IMR-90 (cell line): ENCODE measurements around the gene MYDGF. TPM values are rescaled to one million over a fixed set of nuclear protein-coding genes. Genes with fewer than 3 reads are reported as not detected.

Experiments
- ATAC-seq: fragments of 200-7000 bp; cut with Tn5 transposase; 2 replicates; pipeline ENCODE4 v1.9.1; 2020; ENCODE audit warnings: low read depth, mild to moderate bottlenecking, moderate library complexity
- BruUV-seq: library from RNA; stranded (reverse); fragments of 400-500 nt; replicated peaks from 2 replicates; lab custom pipeline; 2021; lab: Mats Ljungman, UMichigan
- CTCF ChIA-PET: fragments of 300-600 bp; formaldehyde crosslinking; extraction: SDS; loops from one replicate; lab custom pipeline; 2021; ENCODE audit warnings: antibody characterized with exemption; lab: Yijun Ruan, JAX
- POLR2A ChIA-PET: fragments of 300-600 bp; sonication (Branson Sonifier 250); formaldehyde crosslinking; loops from one replicate; lab custom pipeline; 2022; ENCODE audit warnings: antibody characterized with exemption; ENCODE audit not compliant: unreplicated experiment; lab: Charles Lee
- DNase-seq: peaks from one replicate; pipeline ENCODE4 v3.0.0; 2013
- H2AFZ ChIP-seq: replicated peaks from 2 replicates; pipeline ENCODE3; 2013; ENCODE audit warnings: low read length, mild to moderate bottlenecking; ENCODE audit not compliant: poor library complexity
- H2AK5ac ChIP-seq: 2 replicates; pipeline ENCODE4 v1.6.1; 2013; ENCODE audit warnings: low read depth, low read length, inconsistent platforms
- H2AK9ac ChIP-seq: replicated peaks from 2 replicates; pipeline ENCODE3; 2013; ENCODE audit warnings: mild to moderate bottlenecking, low read depth, low read length, moderate library complexity; ENCODE audit not compliant: poor library complexity
- H2BK120ac ChIP-seq: 2 replicates; pipeline ENCODE4 v1.6.1; 2013; ENCODE audit warnings: low read depth, low read length, inconsistent platforms
- H2BK15ac ChIP-seq: 3 replicates; pipeline ENCODE4 v1.6.1; 2013; ENCODE audit warnings: low read depth, low read length, inconsistent platforms
- H2BK20ac ChIP-seq: 2 replicates; pipeline ENCODE4 v1.6.1; 2013; ENCODE audit warnings: low read depth, mild to moderate bottlenecking, inconsistent platforms, low read length, moderate library complexity
- H2BK5ac ChIP-seq: 2 replicates; pipeline ENCODE4 v1.6.1; 2013; ENCODE audit warnings: mild to moderate bottlenecking, low read depth, low read length, inconsistent platforms; ENCODE audit not compliant: poor library complexity, severe bottlenecking
- H3K14ac ChIP-seq: replicated peaks from 2 replicates; pipeline ENCODE4 v1.6.1; 2013; ENCODE audit warnings: low read depth, low read length, inconsistent platforms
- H3K18ac ChIP-seq: 2 replicates; pipeline ENCODE4 v1.6.1; 2013; ENCODE audit warnings: low read depth, low read length, control low read depth
- H3K23ac ChIP-seq: 2 replicates; pipeline ENCODE4 v1.6.1; 2013; ENCODE audit warnings: low read depth, low read length, inconsistent platforms
- H3K27ac ChIP-seq: 2 replicates; pipeline ENCODE4 v1.5.1; 2013; ENCODE audit warnings: mild to moderate bottlenecking, control low read depth, low read length; ENCODE audit not compliant: insufficient read depth
- H3K27me3 ChIP-seq: 2 replicates; pipeline ENCODE4 v1.6.1; 2013; ENCODE audit warnings: low read length; ENCODE audit not compliant: control insufficient read depth, insufficient read depth
- H3K36me3 ChIP-seq: 2 replicates; pipeline ENCODE4 v1.6.1; 2013; ENCODE audit warnings: low read length, mixed read lengths; ENCODE audit not compliant: control insufficient read depth, insufficient read depth
- H3K4ac ChIP-seq: 2 replicates; pipeline ENCODE4 v1.6.1; 2013; ENCODE audit warnings: low read depth, low read length, inconsistent platforms
- H3K4me1 ChIP-seq: 2 replicates; pipeline ENCODE4 v1.6.1; 2013; ENCODE audit warnings: low read length, mixed read lengths; ENCODE audit not compliant: control insufficient read depth, insufficient read depth
- H3K4me2 ChIP-seq: 2 replicates; pipeline ENCODE4 v1.6.1; 2013; ENCODE audit warnings: low read depth, mild to moderate bottlenecking, control low read depth, low read length, moderate library complexity
- H3K4me3 ChIP-seq: 2 replicates; pipeline ENCODE4 v1.5.1; 2013; ENCODE audit warnings: low read depth, mild to moderate bottlenecking, control low read depth, low read length, moderate library complexity; ENCODE audit not compliant: insufficient read depth
- H3K56ac ChIP-seq: 2 replicates; pipeline ENCODE4 v1.6.1; 2013; ENCODE audit warnings: low read length, inconsistent platforms; ENCODE audit not compliant: insufficient read depth; ENCODE audit errors: extremely low read depth
- H3K79me1 ChIP-seq, 2 experiments: 2 replicates each; pipeline ENCODE4 v1.6.1; 2013; ENCODE audit warnings: low read length in 2 of 2, inconsistent platforms in 1 of 2, low read depth in 1 of 2
- H3K9ac ChIP-seq: 2 replicates; pipeline ENCODE4 v1.6.1; 2013; ENCODE audit warnings: low read depth, low read length, control low read depth
- H3K9me1 ChIP-seq: 2 replicates; pipeline ENCODE4 v1.6.1; 2013; ENCODE audit warnings: low read length, inconsistent platforms; ENCODE audit not compliant: insufficient read depth
- H3K9me3 ChIP-seq: 2 replicates; pipeline ENCODE4 v1.6.1; 2013; ENCODE audit warnings: low read length; ENCODE audit not compliant: control insufficient read depth, insufficient read depth
- H4K20me1 ChIP-seq: 2 replicates; pipeline ENCODE4 v1.6.1; 2013; ENCODE audit warnings: low read length, inconsistent platforms; ENCODE audit not compliant: insufficient read depth
- H4K5ac ChIP-seq: 2 replicates; pipeline ENCODE4 v1.6.1; 2013; ENCODE audit warnings: mild to moderate bottlenecking, low read depth, low read length, control low read depth
- H4K8ac ChIP-seq, 2 experiments: 2 replicates each; pipeline ENCODE4 v1.6.1; 2013; ENCODE audit warnings: low read depth in 2 of 2, low read length in 2 of 2, control low read depth in 1 of 2, inconsistent platforms in 1 of 2
- H4K91ac ChIP-seq: 2 replicates; pipeline ENCODE4 v1.6.1; 2013; ENCODE audit warnings: low read depth, low read length, inconsistent platforms; ENCODE audit not compliant: insufficient read depth
- CEBPB ChIP-seq: IDR thresholded peaks from 2 replicates; pipeline ENCODE4 v1.6.1; 2012; ENCODE audit warnings: low read depth, low read length, improper control_type of control experiment
- FOS ChIP-seq: fragments of 150-350 bp; IDR thresholded peaks from 2 replicates; pipeline ENCODE4 v1.6.1; 2016; ENCODE audit warnings: low read depth, low read length
- MAFK ChIP-seq: IDR thresholded peaks from 2 replicates; pipeline ENCODE4 v1.6.1; 2012; ENCODE audit warnings: low read depth, low read length, improper control_type of control experiment
- MXI1 ChIP-seq: IDR thresholded peaks from 2 replicates; pipeline ENCODE4 v1.6.1; 2012; ENCODE audit warnings: low read depth, mild to moderate bottlenecking, low read length, moderate library complexity, borderline replicate concordance
- NFE2L2 ChIP-seq: fragments of 150-350 bp; IDR thresholded peaks from 2 replicates; pipeline ENCODE4 v1.6.1; 2016; ENCODE audit warnings: low read depth, mild to moderate bottlenecking, low read length
- RFX5 ChIP-seq: IDR thresholded peaks from 2 replicates; pipeline ENCODE4 v1.8.0; 2012; ENCODE audit warnings: low read depth, mild to moderate bottlenecking, low read length, moderate library complexity
- WGBS, 2 experiments: methylation state at CpG; one replicate each; pipeline versions ENCODE4 v1.1.5 to v1.1.7; 2013; ENCODE audit warnings: missing lambda C conversion rate in 2 of 2; ENCODE audit not compliant: insufficient read length in 1 of 2; ENCODE audit errors: extremely low coverage in 2 of 2; 5-methylcytosine and 5-hydroxymethylcytosine counted together
- dilution Hi-C: fragments of 300-500 bp; cut with HindIII; formaldehyde crosslinking; loops from one replicate; pipeline ENCODE4 v1.14.3; 2018; ENCODE audit warnings: low sequenced_read_pairs; ENCODE audit not compliant: unreplicated experiment
- in situ Hi-C: fragments of 300-500 bp; cut with MboI; formaldehyde crosslinking; loops from 3 replicates; pipeline ENCODE4 v1.14.3; 2019; ENCODE audit warnings: low sequenced_read_pairs, inconsistent platforms, mixed read lengths
- intact Hi-C: fragments of 100-400 bp; cut with micrococcal nuclease; formaldehyde crosslinking; loops from 2 replicates; pipeline ENCODE4 v1.10.0; 2022
- polyA plus RNA-seq, 3 experiments: library from polyadenylated mRNA; depleted of rRNA; stranded (reverse); fragments of >200 nt; gene quantifications; 2 replicates each; pipeline ENCODE4 v1.2.3, GENCODE V29; 2012; ENCODE audit warnings: low replicate concordance in 1 of 3
- total RNA-seq: library from RNA; depleted of rRNA; stranded (reverse); fragments of >200 nt; gene quantifications from 2 replicates; pipeline ENCODE4 v1.2.3, GENCODE V29; 2012

Gene MYDGF
- total and polyA plus RNA-seq, 2 of the 4 experiments (the other 2 are of a cell fraction): 203 to 310 TPM

- no peak overlapping the region for H3K4ac ChIP-seq
- intact Hi-C loops (no loop called here), dilution Hi-C loops (no loop called here), in situ Hi-C loops (no loop called here)
- H3K56ac ChIP-seq: no peak overlapping the region
- no peak for TF ChIP-seq MXI1
- no peak for TF ChIP-seq RFX5
- no peak for TF ChIP-seq FOS
- no peak for TF ChIP-seq MAFK
- no peak for TF ChIP-seq CEBPB
- no peak for TF ChIP-seq NFE2L2
- peaks cover 6% of the 10 kb centered on the region; the same call in 1 of the 2 replicates for H4K20me1 ChIP-seq
- H3K14ac ChIP-seq: no peak overlapping the region
- no peak overlapping the region for H4K5ac ChIP-seq
- peaks cover 0 to 28% of the 10 kb centered on the region in 2 experiments; a peak in 2 of 4 replicates for H3K79me1 ChIP-seq
- H3K18ac ChIP-seq: no peak overlapping the region
- H2AK9ac ChIP-seq: no peak overlapping the region
- ChIA-PET POLR2A (no interaction called here), CTCF (no interaction called here)
- H3K27me3 ChIP-seq: no peaks in the 10 kb centered on the region
- ATAC-seq: no peak
- no peak overlapping the region for H2AK5ac ChIP-seq
- no TSS peak for BruUV-seq
- no peak overlapping the region for H3K4me2 ChIP-seq
- H4K91ac ChIP-seq: no peak overlapping the region
- H3K36me3 ChIP-seq: peaks cover 70% of the 10 kb centered on the region
- H2AFZ ChIP-seq: no peak overlapping the region
- 96% methylated on average over 6 of the region's 13 CpGs; no CpG with 5 or more reads in 1 of the 2 experiments for WGBS, 2 experiments
- H2BK5ac ChIP-seq: no peak overlapping the region
- no peak overlapping the region for H3K27ac ChIP-seq
- H2BK15ac ChIP-seq: no peak overlapping the region
- peaks cover 4% of the 10 kb centered on the region for H3K9me1 ChIP-seq
- no peak for DNase-seq
- H3K4me3 ChIP-seq: no peak overlapping the region
- no peak overlapping the region for H2BK20ac ChIP-seq
- no peak overlapping the region for H4K8ac ChIP-seq
- no peaks in the 10 kb centered on the region for H3K9me3 ChIP-seq
- peaks cover 5% of the 10 kb centered on the region for H3K4me1 ChIP-seq
- no peak overlapping the region for H2BK120ac ChIP-seq
- H3K23ac ChIP-seq: no peak overlapping the region
- no peak overlapping the region for H3K9ac ChIP-seq
These were observed 20.2 kb upstream of the MYDGF start for GRCh38 chr19:4690361-4690760.
